HCT116 (cell line): ENCODE results near the gene SLC35A1. TPM values are rescaled to one million over a fixed set of nuclear protein-coding genes. Genes with fewer than 3 reads are reported as not detected.

Experiments
- ATAC-seq: fragments of 200-7000 bp; cut with Tn5 transposase; 2 replicates; pipeline ENCODE4 v1.9.1; 2020; ENCODE audit warnings: mild to moderate bottlenecking, moderate library complexity
- BruUV-seq: library from RNA; stranded (reverse); fragments of 400-500 nt; replicated peaks from 2 replicates; lab custom pipeline; 2021; lab: Mats Ljungman, UMichigan
- CTCF ChIA-PET: fragments of 300-600 bp; sonication (Branson Sonifier 250); formaldehyde crosslinking; loops from one replicate; lab custom pipeline; 2021; ENCODE audit warnings: antibody characterized with exemption; lab: Charles Lee
- POLR2A ChIA-PET: fragments of 300-600, 350-600 bp; sonication (Branson Sonifier 250); formaldehyde crosslinking; loops from one replicate; lab custom pipeline; 2021; ENCODE audit warnings: antibody characterized with exemption; lab: Charles Lee
- RAD21 ChIA-PET, 2 experiments: fragments of 300-600 bp; sonication (Branson Sonifier 250); formaldehyde crosslinking; loops; one replicate each; lab custom pipeline; 2023; ENCODE audit warnings: low total read pairs in 2 of 2; ENCODE audit not compliant: uncharacterized antibody in 2 of 2, unreplicated experiment in 2 of 2, low non-redundant PET in 1 of 2; lab: Charles Lee
- DNase-seq: peaks from one replicate; pipeline ENCODE4 v3.0.0-alpha.2; 2010; ENCODE audit warnings: low read depth, low spot score
- H2AFZ ChIP-seq: fragments of 200-600 bp; shearing (Covaris generic), sonication (generic); 2 replicates; pipeline ENCODE4 v1.6.1; 2017; ENCODE audit warnings: low read depth, mixed run types, mixed read lengths, antibody characterized with exemption, low read length; ENCODE audit not compliant: poor library complexity, severe bottlenecking
- H3K27ac ChIP-seq: 2 replicates; pipeline ENCODE4 v1.5.1; 2012; ENCODE audit warnings: low read depth, low read length
- H3K27me3 ChIP-seq: fragments of 200-600 bp; sonication (generic); 2 replicates; pipeline ENCODE4 v1.6.1; 2016; ENCODE audit warnings: mixed run types, low read length, mixed read lengths; ENCODE audit not compliant: insufficient read depth
- H3K36me3 ChIP-seq, 2 experiments: fragments of 200-500 bp in 1 of 2; fragments of 200-600 bp in 1 of 2; sonication (Bioruptor generic) in 1 of 2; sonication (generic) in 1 of 2; 2 replicates each; pipeline versions ENCODE4 v1.5.1 to v1.6.1; 2014 to 2016; ENCODE audit warnings: low read length in 2 of 2, inconsistent platforms in 1 of 2, mixed read lengths in 1 of 2, mixed run types in 1 of 2; ENCODE audit not compliant: insufficient read depth in 2 of 2, control insufficient read depth in 1 of 2
- H3K4me1 ChIP-seq, 2 experiments: fragments of 200-600 bp in 1 of 2; sonication (generic) in 1 of 2; 2 replicates each; pipeline versions ENCODE4 v1.5.1 to v1.6.1; 2012 to 2017; ENCODE audit warnings: low read length in 2 of 2, inconsistent platforms in 1 of 2, mild to moderate bottlenecking in 1 of 2, mixed read lengths in 1 of 2, mixed run types in 1 of 2, moderate library complexity in 1 of 2; ENCODE audit not compliant: insufficient read depth in 2 of 2, control insufficient read depth in 1 of 2
- H3K4me2 ChIP-seq: fragments of 200-600 bp; sonication (generic); 2 replicates; pipeline ENCODE4 v1.6.1; 2017; ENCODE audit warnings: mixed run types, low read length, mixed read lengths
- H3K4me3 ChIP-seq, 2 experiments: fragments of 200-600 bp in 1 of 2; sonication (generic) in 1 of 2; replicated peaks in 1 of 2; 2 replicates each; pipeline ENCODE4 v1.5.1; 2011 to 2016; ENCODE audit warnings: low read length in 2 of 2, control low read depth in 1 of 2, low read depth in 1 of 2, mild to moderate bottlenecking in 1 of 2, mixed read lengths in 1 of 2, mixed run types in 1 of 2
- H3K79me2 ChIP-seq: fragments of 200-600 bp; sonication (generic); 2 replicates; pipeline ENCODE4 v1.6.1; 2017; ENCODE audit warnings: mild to moderate bottlenecking, mixed run types, low read length, moderate library complexity, mixed read lengths; ENCODE audit not compliant: insufficient read depth
- H3K9ac ChIP-seq: fragments of 200-600 bp; sonication (generic); 2 replicates; pipeline ENCODE4 v1.6.1; 2016; ENCODE audit warnings: low read length, mixed read lengths
- H3K9me2 ChIP-seq: fragments of 200-600 bp; sonication (generic), shearing (Covaris generic); 2 replicates; pipeline ENCODE4 v1.6.1; 2017; ENCODE audit warnings: mixed run types, mild to moderate bottlenecking, moderate library complexity; ENCODE audit not compliant: insufficient read depth
- H3K9me3 ChIP-seq, 2 experiments: fragments of 200-500 bp in 1 of 2; fragments of 200-600 bp in 1 of 2; sonication (Bioruptor generic) in 1 of 2; sonication (generic) in 1 of 2; 2 replicates each; pipeline ENCODE4 v1.6.1; 2014 to 2017; ENCODE audit warnings: low read length in 2 of 2, mixed read lengths in 2 of 2, inconsistent platforms in 1 of 2, low read depth in 1 of 2, mild to moderate bottlenecking in 1 of 2, mixed run types in 1 of 2, moderate library complexity in 1 of 2; ENCODE audit not compliant: control insufficient read depth in 1 of 2, insufficient read depth in 1 of 2
- H4K20me1 ChIP-seq: fragments of 200-600 bp; sonication (generic), shearing (Covaris generic); 2 replicates; pipeline ENCODE4 v1.6.1; 2017; ENCODE audit warnings: mixed run types, mild to moderate bottlenecking, moderate library complexity; ENCODE audit not compliant: insufficient read depth
- CBX3 ChIP-seq: IDR thresholded peaks from 2 replicates; pipeline ENCODE4 v1.6.1; 2012; ENCODE audit warnings: low read depth
- CEBPB ChIP-seq: IDR thresholded peaks from 2 replicates; pipeline ENCODE4 v1.6.1; 2012; ENCODE audit warnings: low read depth
- EGR1 ChIP-seq: IDR thresholded peaks from 2 replicates; pipeline ENCODE4 v1.6.1; 2012; ENCODE audit warnings: low read depth
- ELF1 ChIP-seq: IDR thresholded peaks from 2 replicates; pipeline ENCODE4 v1.6.1; 2012; ENCODE audit warnings: low read depth, borderline replicate concordance
- EZH2phosphoT487 ChIP-seq: fragments of 200-600 bp; IDR thresholded peaks from 2 replicates; pipeline ENCODE4 v1.6.1; 2018; ENCODE audit warnings: antibody characterized with exemption, borderline replicate concordance
- POLR2AphosphoS5 ChIP-seq: IDR thresholded peaks from 2 replicates; pipeline ENCODE4 v1.6.1; 2011; ENCODE audit warnings: mild to moderate bottlenecking, low read depth, low read length, moderate library complexity
- RAD21 ChIP-seq: IDR thresholded peaks from 2 replicates; pipeline ENCODE4 v1.6.1; 2012; ENCODE audit warnings: low read depth, mild to moderate bottlenecking
- SIN3A ChIP-seq: IDR thresholded peaks from 2 replicates; pipeline ENCODE4 v1.6.1; 2012; ENCODE audit warnings: low read depth
- SP1 ChIP-seq: IDR thresholded peaks from 2 replicates; pipeline ENCODE4 v1.6.1; 2012; ENCODE audit warnings: low read depth
- SRF ChIP-seq: IDR thresholded peaks from 2 replicates; pipeline ENCODE4 v1.6.1; 2012; ENCODE audit warnings: low read depth
- ZNF274 ChIP-seq: fragments of 200-500 bp; sonication (Bioruptor generic); IDR thresholded peaks from 2 replicates; pipeline ENCODE4 v1.6.1; 2014; ENCODE audit warnings: mild to moderate bottlenecking, low read depth, low read length, inconsistent platforms
- intact Hi-C: fragments of 100-400 bp; cut with micrococcal nuclease; formaldehyde crosslinking; loops from 2 replicates; pipeline ENCODE4 v1.10.0; 2022
- total RNA-seq: library from RNA; stranded (reverse); gene quantifications from one replicate; pipeline ENCODE4 v1.2.1, GENCODE V29; 2021; ENCODE audit not compliant: unreplicated experiment
- TF ChIP-seq, protein P1 (sequence below), 3 experiments: fragments of 200-600 bp in 1 of 3; sonication (generic) in 1 of 3; IDR thresholded peaks in 2 of 3; conservative IDR thresholded peaks in 1 of 3; 2 replicates each; pipeline ENCODE4 v1.5.1; 2012 to 2017; ENCODE audit warnings: low read depth in 2 of 3, low read length in 2 of 3, antibody characterized with exemption in 1 of 3, borderline replicate concordance in 1 of 3, control low read depth in 1 of 3, mild to moderate bottlenecking in 1 of 3, mixed read lengths in 1 of 3, mixed run types in 1 of 3, moderate library complexity in 1 of 3; ENCODE audit not compliant: insufficient read depth in 1 of 3
- TF ChIP-seq, protein P2 (sequence below): IDR thresholded peaks from 2 replicates; pipeline ENCODE4 v1.6.1; 2011; ENCODE audit warnings: mild to moderate bottlenecking, low read length, moderate library complexity; ENCODE audit not compliant: insufficient replicate concordance; ENCODE audit errors: extremely low read depth
- TF ChIP-seq, protein P3 (sequence below): IDR thresholded peaks from 2 replicates; pipeline ENCODE4 v1.6.1; 2012; ENCODE audit warnings: low read depth

SLC35A1 gene
- total RNA-seq, 1 experiment from 2014 or later = 29.1 TPM

DNA sequence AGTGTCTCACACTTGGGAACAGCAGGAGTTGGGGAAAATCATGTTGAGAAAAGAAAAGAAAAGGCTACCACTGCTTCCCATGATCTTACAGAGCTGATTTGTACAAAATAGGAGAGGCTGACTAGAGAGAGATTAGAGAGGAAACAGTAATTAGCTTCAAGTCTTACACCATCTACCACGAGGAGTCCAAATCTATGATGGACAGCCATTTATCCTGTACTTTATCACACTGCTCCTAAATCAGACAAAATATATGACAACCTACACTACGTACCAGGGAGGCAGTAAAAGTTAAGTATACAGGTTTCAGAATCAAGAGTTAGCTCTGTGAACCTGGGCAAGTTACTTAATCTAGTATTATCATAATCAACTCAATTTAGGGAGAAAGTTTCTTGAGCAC lies 79.0 kb downstream of the SLC35A1 start (continued):
- TF ChIP-seq, protein P1, sequence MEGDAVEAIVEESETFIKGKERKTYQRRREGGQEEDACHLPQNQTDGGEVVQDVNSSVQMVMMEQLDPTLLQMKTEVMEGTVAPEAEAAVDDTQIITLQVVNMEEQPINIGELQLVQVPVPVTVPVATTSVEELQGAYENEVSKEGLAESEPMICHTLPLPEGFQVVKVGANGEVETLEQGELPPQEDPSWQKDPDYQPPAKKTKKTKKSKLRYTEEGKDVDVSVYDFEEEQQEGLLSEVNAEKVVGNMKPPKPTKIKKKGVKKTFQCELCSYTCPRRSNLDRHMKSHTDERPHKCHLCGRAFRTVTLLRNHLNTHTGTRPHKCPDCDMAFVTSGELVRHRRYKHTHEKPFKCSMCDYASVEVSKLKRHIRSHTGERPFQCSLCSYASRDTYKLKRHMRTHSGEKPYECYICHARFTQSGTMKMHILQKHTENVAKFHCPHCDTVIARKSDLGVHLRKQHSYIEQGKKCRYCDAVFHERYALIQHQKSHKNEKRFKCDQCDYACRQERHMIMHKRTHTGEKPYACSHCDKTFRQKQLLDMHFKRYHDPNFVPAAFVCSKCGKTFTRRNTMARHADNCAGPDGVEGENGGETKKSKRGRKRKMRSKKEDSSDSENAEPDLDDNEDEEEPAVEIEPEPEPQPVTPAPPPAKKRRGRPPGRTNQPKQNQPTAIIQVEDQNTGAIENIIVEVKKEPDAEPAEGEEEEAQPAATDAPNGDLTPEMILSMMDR (IDR thresholded peaks at IDR 0.05 in 2 of 3, conservative IDR thresholded peaks at IDR 0.05 in 1 of 3; ENCODE audit: borderline replicate concordance in 1 of 3, insufficient read depth in 1 of 3, low read depth in 2 of 3, low read length in 2 of 3) = no peak
- TF ChIP-seq, protein P2, sequence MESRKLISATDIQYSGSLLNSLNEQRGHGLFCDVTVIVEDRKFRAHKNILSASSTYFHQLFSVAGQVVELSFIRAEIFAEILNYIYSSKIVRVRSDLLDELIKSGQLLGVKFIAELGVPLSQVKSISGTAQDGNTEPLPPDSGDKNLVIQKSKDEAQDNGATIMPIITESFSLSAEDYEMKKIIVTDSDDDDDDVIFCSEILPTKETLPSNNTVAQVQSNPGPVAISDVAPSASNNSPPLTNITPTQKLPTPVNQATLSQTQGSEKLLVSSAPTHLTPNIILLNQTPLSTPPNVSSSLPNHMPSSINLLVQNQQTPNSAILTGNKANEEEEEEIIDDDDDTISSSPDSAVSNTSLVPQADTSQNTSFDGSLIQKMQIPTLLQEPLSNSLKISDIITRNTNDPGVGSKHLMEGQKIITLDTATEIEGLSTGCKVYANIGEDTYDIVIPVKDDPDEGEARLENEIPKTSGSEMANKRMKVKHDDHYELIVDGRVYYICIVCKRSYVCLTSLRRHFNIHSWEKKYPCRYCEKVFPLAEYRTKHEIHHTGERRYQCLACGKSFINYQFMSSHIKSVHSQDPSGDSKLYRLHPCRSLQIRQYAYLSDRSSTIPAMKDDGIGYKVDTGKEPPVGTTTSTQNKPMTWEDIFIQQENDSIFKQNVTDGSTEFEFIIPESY = no peak
- no peak for TF ChIP-seq SIN3A
- no peak for TF ChIP-seq EGR1
- no peak for TF ChIP-seq SRF

DNA sequence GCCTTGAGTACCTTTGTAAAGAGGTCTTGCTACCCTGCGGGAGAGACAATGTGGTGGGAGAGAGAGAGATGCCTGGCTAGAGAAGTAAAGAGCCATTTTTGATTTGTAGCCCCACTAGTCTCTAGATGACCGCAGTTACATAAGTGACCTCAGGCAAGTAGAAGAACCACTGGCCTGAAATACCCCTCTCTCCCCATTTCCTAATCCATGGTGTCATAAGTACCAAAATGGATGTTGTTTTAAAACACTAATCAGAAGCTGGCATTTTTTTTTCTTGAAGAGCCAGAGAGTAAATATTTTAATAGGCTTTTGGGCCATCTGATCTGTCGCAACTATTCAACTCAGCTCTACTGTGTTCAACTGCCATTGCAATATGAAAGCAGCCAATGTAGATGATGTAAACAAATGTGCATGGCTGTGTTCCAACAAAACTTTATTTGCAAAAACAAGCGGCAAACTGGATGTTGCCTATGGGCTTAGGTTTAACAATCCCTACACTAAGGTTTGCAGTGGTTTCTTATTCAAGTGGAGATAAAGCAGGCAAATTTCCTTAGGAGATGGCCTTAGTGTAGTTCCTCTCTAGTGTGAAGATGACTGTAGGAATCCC lies 80.5 kb downstream of the SLC35A1 start:
- H3K79me2 ChIP-seq = no peaks in the 10 kb centered on the region
- no peak overlapping the region for H3K4me2 ChIP-seq
- DNase-seq (no peak), ATAC-seq (no peak)
- no peaks in the 10 kb centered on the region; the same call in 1 of the 2 replicates for H4K20me1 ChIP-seq
- ChIA-PET POLR2A (no interaction called here), CTCF (no interaction called here), RAD21 (no interaction called here)
- H3K27ac ChIP-seq = no peak overlapping the region
- H3K9me3 ChIP-seq = no peaks in the 10 kb centered on the region
- no peaks in the 10 kb centered on the region for H3K4me1 ChIP-seq
- peaks cover 0 to 10% of the 10 kb centered on the region in 2 experiments; a peak in 1 of 4 replicates for H3K36me3 ChIP-seq
- H3K27me3 ChIP-seq = no peaks in the 10 kb centered on the region
- no peak overlapping the region for H2AFZ ChIP-seq
- no TSS peak for BruUV-seq
- intact Hi-C loops = no loop called here
- H3K4me3 ChIP-seq = no peak overlapping the region
- no peak overlapping the region for H3K9ac ChIP-seq
- TF ChIP-seq, protein P1 (IDR thresholded peaks at IDR 0.05 in 2 of 3, conservative IDR thresholded peaks at IDR 0.05 in 1 of 3; ENCODE audit: borderline replicate concordance in 1 of 3, insufficient read depth in 1 of 3, low read depth in 2 of 3, low read length in 2 of 3) = no peak
- TF ChIP-seq CEBPB = no peak
- no peak for TF ChIP-seq EZH2phosphoT487
- TF ChIP-seq ELF1 = no peak
- no peak for TF ChIP-seq RAD21
- TF ChIP-seq CBX3 = no peak
- TF ChIP-seq SP1 = no peak
- TF ChIP-seq, protein P3, sequence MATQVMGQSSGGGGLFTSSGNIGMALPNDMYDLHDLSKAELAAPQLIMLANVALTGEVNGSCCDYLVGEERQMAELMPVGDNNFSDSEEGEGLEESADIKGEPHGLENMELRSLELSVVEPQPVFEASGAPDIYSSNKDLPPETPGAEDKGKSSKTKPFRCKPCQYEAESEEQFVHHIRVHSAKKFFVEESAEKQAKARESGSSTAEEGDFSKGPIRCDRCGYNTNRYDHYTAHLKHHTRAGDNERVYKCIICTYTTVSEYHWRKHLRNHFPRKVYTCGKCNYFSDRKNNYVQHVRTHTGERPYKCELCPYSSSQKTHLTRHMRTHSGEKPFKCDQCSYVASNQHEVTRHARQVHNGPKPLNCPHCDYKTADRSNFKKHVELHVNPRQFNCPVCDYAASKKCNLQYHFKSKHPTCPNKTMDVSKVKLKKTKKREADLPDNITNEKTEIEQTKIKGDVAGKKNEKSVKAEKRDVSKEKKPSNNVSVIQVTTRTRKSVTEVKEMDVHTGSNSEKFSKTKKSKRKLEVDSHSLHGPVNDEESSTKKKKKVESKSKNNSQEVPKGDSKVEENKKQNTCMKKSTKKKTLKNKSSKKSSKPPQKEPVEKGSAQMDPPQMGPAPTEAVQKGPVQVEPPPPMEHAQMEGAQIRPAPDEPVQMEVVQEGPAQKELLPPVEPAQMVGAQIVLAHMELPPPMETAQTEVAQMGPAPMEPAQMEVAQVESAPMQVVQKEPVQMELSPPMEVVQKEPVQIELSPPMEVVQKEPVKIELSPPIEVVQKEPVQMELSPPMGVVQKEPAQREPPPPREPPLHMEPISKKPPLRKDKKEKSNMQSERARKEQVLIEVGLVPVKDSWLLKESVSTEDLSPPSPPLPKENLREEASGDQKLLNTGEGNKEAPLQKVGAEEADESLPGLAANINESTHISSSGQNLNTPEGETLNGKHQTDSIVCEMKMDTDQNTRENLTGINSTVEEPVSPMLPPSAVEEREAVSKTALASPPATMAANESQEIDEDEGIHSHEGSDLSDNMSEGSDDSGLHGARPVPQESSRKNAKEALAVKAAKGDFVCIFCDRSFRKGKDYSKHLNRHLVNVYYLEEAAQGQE = no peak
- no peak for TF ChIP-seq SIN3A
- TF ChIP-seq ZNF274 = no peak
- TF ChIP-seq POLR2AphosphoS5 = no peak
- no peaks in the 10 kb centered on the region for H3K9me2 ChIP-seq
